Loucy (cell line): ENCODE results near the gene ZNF701.
A peak's percentile ranks its signal among the peaks of the same experiment; 100 is the strongest.
"Not testable (repeated sequence)": the region's sequence is repeated elsewhere in the genome, so short reads cannot be mapped to it uniquely, and the experiment has no call there.

Experiments used
- H2AFZ ChIP-seq: fragments of 200-600 bp; sonication (generic); 2 replicates; pipeline ENCODE4 v1.6.0; 2016; ENCODE audit warnings: antibody characterized with exemption, mild to moderate bottlenecking, low read length, moderate library complexity
- H3F3A ChIP-seq: fragments of 200-600 bp; 2 replicates; pipeline ENCODE4 v1.6.0; 2016; ENCODE audit warnings: antibody characterized with exemption, low read depth, mild to moderate bottlenecking
- H3K27me3 ChIP-seq: fragments of 200-600 bp; sonication (generic); 2 replicates; pipeline ENCODE4 v1.6.1; 2014; ENCODE audit warnings: low read length, mild to moderate bottlenecking; ENCODE audit not compliant: insufficient read depth, poor library complexity, severe bottlenecking
- H3K36me3 ChIP-seq: fragments of 200-600 bp; sonication (generic); 2 replicates; pipeline ENCODE4 v1.6.1; 2016; ENCODE audit warnings: low read length; ENCODE audit not compliant: insufficient read depth
- H3K4me1 ChIP-seq: fragments of 200-600 bp; sonication (generic); 2 replicates; pipeline ENCODE4 v1.5.1; 2014; ENCODE audit warnings: low read length, mild to moderate bottlenecking; ENCODE audit not compliant: insufficient read depth, poor library complexity, severe bottlenecking
- H3K4me2 ChIP-seq: fragments of 200-600 bp; sonication (generic); 2 replicates; pipeline ENCODE4 v1.6.0; 2014; ENCODE audit warnings: antibody characterized with exemption, low read length, low read depth, mild to moderate bottlenecking; ENCODE audit not compliant: poor library complexity, severe bottlenecking
- H3K4me3 ChIP-seq: fragments of 200-600 bp; sonication (generic); 2 replicates; pipeline ENCODE4 v1.5.1; 2014; ENCODE audit warnings: low read length, mild to moderate bottlenecking, mixed read lengths; ENCODE audit not compliant: poor library complexity, severe bottlenecking
- H3K79me2 ChIP-seq: fragments of 200-600 bp; sonication (generic); 2 replicates; pipeline ENCODE4 v1.6.1; 2014; ENCODE audit warnings: low read length; ENCODE audit not compliant: insufficient read depth
- H3K9ac ChIP-seq: fragments of 200-600 bp; sonication (generic); 2 replicates; pipeline ENCODE4 v1.6.0; 2014; ENCODE audit warnings: mild to moderate bottlenecking, low read depth, low read length, moderate library complexity; ENCODE audit not compliant: poor library complexity, severe bottlenecking
- H3K9me2 ChIP-seq: fragments of 200-600 bp; sonication (generic); replicated peaks from 2 replicates; pipeline ENCODE4 v1.6.1; 2016; ENCODE audit warnings: low read depth, low read length, mixed read lengths
- H3K9me3 ChIP-seq: fragments of 200-600 bp; sonication (generic); 2 replicates; pipeline ENCODE4 v1.6.1; 2014; ENCODE audit warnings: mild to moderate bottlenecking, antibody characterized with exemption, low read length, low read depth; ENCODE audit not compliant: insufficient read depth
- H4K20me1 ChIP-seq: fragments of 200-600 bp; sonication (generic); 2 replicates; pipeline ENCODE4 v1.6.0; 2014; ENCODE audit warnings: antibody characterized with exemption, low read length, mild to moderate bottlenecking; ENCODE audit not compliant: insufficient read depth, poor library complexity, severe bottlenecking
- CTCF ChIP-seq: fragments of 200-600 bp; sonication (generic); conservative IDR thresholded peaks from 2 replicates; pipeline ENCODE4 v1.5.1; 2014; ENCODE audit warnings: mild to moderate bottlenecking, antibody characterized with exemption, low read length
- EZH2phosphoT487 ChIP-seq: fragments of 200-600 bp; IDR thresholded peaks from 2 replicates; pipeline ENCODE4 v1.6.1; 2018; ENCODE audit warnings: antibody characterized with exemption, mild to moderate bottlenecking, moderate library complexity, borderline replicate concordance

ZNF701 gene

GRCh38 chr19:52601025-52601973 lies 31.2 kb downstream of the ZNF701 start:
- H3F3A ChIP-seq, result 0 out of 2 replicates have a peak, but pooled peaks cover under 1% of the 10 kb centered on the region
- H3K79me2 ChIP-seq, result peaks cover 19% of the 10 kb centered on the region
- peak overlapping the region; percentile 86 for H3K4me3 ChIP-seq
- H3K9ac ChIP-seq, result peak overlapping the region; percentile 75
- peaks cover 5% of the 10 kb centered on the region; the same call in 1 of the 2 replicates for H3K36me3 ChIP-seq
- H2AFZ ChIP-seq, result peak overlapping the region; percentile 94
- TF ChIP-seq CTCF (0 out of 2 replicates have a peak, but pooled peaks have one; percentile 15), EZH2phosphoT487 (no peak)
- H3K27me3 ChIP-seq, result no peaks in the 10 kb centered on the region
- H3K9me2 ChIP-seq, result no peaks in the 10 kb centered on the region
- peaks cover 6% of the 10 kb centered on the region for H4K20me1 ChIP-seq
- H3K9me3 ChIP-seq, result no peaks in the 10 kb centered on the region
- H3K4me2 ChIP-seq, result peak overlapping the region; percentile 96
- peaks cover 26% of the 10 kb centered on the region for H3K4me1 ChIP-seq

GRCh38 chr19:52601974-52602366 lies 31.9 kb downstream of the ZNF701 start:
- Histone ChIP-seq H3K4me1 (peaks cover 33% of the 10 kb centered on the region), H3K9ac (peak overlapping the region; percentile 75), H3K79me2 (peaks cover 23% of the 10 kb centered on the region), H3K4me3 (peak overlapping the region; percentile 86), H3K4me2 (peak overlapping the region; percentile 96), H2AFZ (peak overlapping the region; percentile 94; the same call in 1 of the 2 replicates)
- H3K9me2 ChIP-seq, H3F3A ChIP-seq, H3K27me3 ChIP-seq, H4K20me1 ChIP-seq, H3K9me3 ChIP-seq, H3K36me3 ChIP-seq: not testable (repeated sequence)
- TF ChIP-seq CTCF, result peak; percentile 54

- no peaks in the 10 kb centered on the region for H3K27me3 ChIP-seq
- peak overlapping the region; percentile 96 for H3K4me2 ChIP-seq
- no peak overlapping the region for H3K4me3 ChIP-seq
- H3F3A ChIP-seq, result peaks cover 7% of the 10 kb centered on the region; the same call in 1 of the 2 replicates
- H3K36me3 ChIP-seq, result no peaks in the 10 kb centered on the region
- H4K20me1 ChIP-seq, result peaks cover 8% of the 10 kb centered on the region
- peaks cover 30% of the 10 kb centered on the region for H3K79me2 ChIP-seq
- H3K4me1 ChIP-seq, result peaks cover 35% of the 10 kb centered on the region
- H3K9ac ChIP-seq, result no peak overlapping the region
- no peaks in the 10 kb centered on the region for H3K9me2 ChIP-seq
- TF ChIP-seq EZH2phosphoT487 (no peak), CTCF (no peak)
- H3K9me3 ChIP-seq, result no peaks in the 10 kb centered on the region
- H2AFZ ChIP-seq, result no peak overlapping the region
Measured at GRCh38 chr19:52602941-52603340, 32.9 kb downstream of the ZNF701 start.
